AG04449 (cell line): ENCODE measurements around the gene TTK.

Source experiments
- CTCF ChIA-PET: fragments of 350-600 bp; formaldehyde crosslinking; extraction: SDS; loops from one replicate; lab custom pipeline; 2021; ENCODE audit warnings: antibody characterized with exemption; lab: Yijun Ruan, JAX
- POLR2A ChIA-PET: fragments of 400-600, 350-600 bp; formaldehyde crosslinking; extraction: SDS; loops from one replicate; lab custom pipeline; 2020; ENCODE audit warnings: antibody characterized with exemption, inconsistent platforms; lab: Yijun Ruan, JAX
- DNase-seq: peaks from one replicate; pipeline ENCODE4 v3.0.0-alpha.2; 2010; ENCODE audit warnings: low read depth, low spot score
- H3K4me3 ChIP-seq: 2 replicates; pipeline ENCODE4 v1.5.1; 2011; ENCODE audit warnings: low read depth, mild to moderate bottlenecking, control low read depth, low read length
- TF ChIP-seq, protein P1 (sequence below): IDR thresholded peaks from one replicate; pipeline ENCODE4 v1.5.1; 2011; ENCODE audit warnings: mild to moderate bottlenecking, moderate library complexity, low read length, control low read depth, inconsistent platforms; ENCODE audit not compliant: insufficient read depth; ENCODE audit errors: missing control alignments

Gene TTK

DNA sequence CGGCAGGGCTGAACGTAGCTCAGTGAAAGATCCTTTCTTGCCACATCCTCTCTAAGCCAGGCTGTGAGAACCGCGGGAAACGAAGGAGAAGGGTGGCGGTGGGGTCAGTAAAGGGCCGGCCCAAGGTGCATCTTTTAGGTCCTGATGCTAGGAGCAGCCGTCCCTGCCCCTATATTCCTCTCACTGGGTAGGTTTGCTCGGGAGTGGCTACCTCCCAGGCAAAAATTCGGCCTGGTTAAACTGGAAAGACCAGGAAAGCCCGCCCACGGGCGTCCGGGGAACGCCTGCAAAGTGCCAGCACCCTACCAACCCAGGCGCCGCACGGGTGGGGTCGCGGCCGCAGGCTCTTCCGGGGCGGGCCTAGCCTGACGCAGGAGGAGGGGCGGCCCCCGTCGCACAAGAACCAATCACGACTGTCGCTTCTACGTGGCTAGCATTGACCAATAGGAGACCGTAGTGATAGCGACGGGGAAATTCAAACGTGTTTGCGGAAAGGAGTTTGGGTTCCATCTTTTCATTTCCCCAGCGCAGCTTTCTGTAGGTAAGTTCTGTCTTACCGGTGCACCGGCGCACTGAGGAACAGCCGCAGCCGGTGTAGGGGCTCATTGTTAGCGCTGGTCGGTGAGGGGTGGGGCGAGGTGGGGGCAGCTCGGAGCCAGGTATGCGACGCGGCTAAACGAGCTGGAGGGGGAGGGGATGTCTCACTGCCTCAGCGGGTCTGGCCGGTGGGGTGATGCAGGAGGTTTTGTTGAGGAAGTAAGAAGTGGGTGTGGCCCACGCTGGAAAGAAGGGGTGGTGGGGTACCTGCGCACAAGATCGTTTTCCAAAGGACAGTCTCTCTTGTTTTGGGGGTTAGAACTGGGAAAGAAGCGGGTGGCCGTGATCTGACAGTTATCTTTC lies at the start of gene TTK:
Gene TTK (plus strand): TSS at position 477 of the 900 bp plus-strand sequence. CDS start 1,195 bp downstream, outside the sequence.
- POLR2A ChIA-PET = no interaction called here
- CTCF ChIA-PET = interaction anchor here (1.5 to 1.8 kb wide), 2 partner anchors 55 to 136 kb away, joined by 4 to 8 read pairs; no protein-coding TSS in a partner anchor
- peak within 1 kb of the TSS; percentile 94 for H3K4me3 ChIP-seq
- TF ChIP-seq, protein P1, sequence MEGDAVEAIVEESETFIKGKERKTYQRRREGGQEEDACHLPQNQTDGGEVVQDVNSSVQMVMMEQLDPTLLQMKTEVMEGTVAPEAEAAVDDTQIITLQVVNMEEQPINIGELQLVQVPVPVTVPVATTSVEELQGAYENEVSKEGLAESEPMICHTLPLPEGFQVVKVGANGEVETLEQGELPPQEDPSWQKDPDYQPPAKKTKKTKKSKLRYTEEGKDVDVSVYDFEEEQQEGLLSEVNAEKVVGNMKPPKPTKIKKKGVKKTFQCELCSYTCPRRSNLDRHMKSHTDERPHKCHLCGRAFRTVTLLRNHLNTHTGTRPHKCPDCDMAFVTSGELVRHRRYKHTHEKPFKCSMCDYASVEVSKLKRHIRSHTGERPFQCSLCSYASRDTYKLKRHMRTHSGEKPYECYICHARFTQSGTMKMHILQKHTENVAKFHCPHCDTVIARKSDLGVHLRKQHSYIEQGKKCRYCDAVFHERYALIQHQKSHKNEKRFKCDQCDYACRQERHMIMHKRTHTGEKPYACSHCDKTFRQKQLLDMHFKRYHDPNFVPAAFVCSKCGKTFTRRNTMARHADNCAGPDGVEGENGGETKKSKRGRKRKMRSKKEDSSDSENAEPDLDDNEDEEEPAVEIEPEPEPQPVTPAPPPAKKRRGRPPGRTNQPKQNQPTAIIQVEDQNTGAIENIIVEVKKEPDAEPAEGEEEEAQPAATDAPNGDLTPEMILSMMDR = no peak
- peak; percentile 63 for DNase-seq

GRCh38 chr6:79954849-79955248 lies 49.6 kb upstream of the TTK start:
- CTCF ChIA-PET = interaction anchor here (1.5 to 1.7 kb wide), 2 partner anchors 138 to 145 kb away, joined by 3 to 4 read pairs; no protein-coding TSS in a partner anchor
- DNase-seq = no peak
- POLR2A ChIA-PET = no interaction called here
- TF ChIP-seq, protein P1 = no peak
- no peak overlapping the region for H3K4me3 ChIP-seq

- DNase-seq = no peak
- H3K4me3 ChIP-seq = no peak overlapping the region
- CTCF ChIA-PET = interaction anchor here (1.6 kb wide), 1 partner anchor 15 kb away, joined by 8 read pairs; no protein-coding TSS in a partner anchor
- POLR2A ChIA-PET = no interaction called here
- TF ChIP-seq, protein P1 = no peak
Measured at GRCh38 chr6:79964607-79965081, 39.8 kb upstream of the TTK start.

DNA sequence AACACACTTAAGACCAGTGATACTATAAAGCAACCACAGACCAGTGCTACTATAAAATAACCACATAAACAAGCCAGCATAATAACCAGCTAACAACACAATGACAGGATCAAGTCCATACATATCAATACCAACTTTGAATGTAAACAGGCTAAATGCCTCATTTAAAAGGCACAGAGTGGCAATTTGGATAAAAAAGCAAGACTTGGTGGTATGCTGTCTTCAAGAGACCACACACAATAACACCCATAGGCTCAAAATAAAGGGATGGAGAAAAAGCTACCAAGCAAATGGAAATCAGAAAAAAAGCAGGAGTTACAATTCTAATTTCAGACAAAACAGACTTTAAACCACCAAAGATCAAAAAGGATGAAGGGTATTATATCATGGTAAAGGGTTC lies 37.3 kb upstream of the TTK start:
- ChIA-PET CTCF (interaction anchor here (1.8 kb wide), 1 partner anchor 18 kb away, joined by 6 read pairs; no protein-coding TSS in a partner anchor), POLR2A (no interaction called here)
- DNase-seq = no peak
- H3K4me3 ChIP-seq = no peak overlapping the region
- TF ChIP-seq, protein P1 = no peak

GRCh38 chr6:79969784-79970183 lies 34.7 kb upstream of the TTK start:
- TF ChIP-seq, protein P1 = no peak
- H3K4me3 ChIP-seq = no peak overlapping the region
- CTCF ChIA-PET = no interaction called here
- POLR2A ChIA-PET = no interaction called here
- DNase-seq = no peak

DNA sequence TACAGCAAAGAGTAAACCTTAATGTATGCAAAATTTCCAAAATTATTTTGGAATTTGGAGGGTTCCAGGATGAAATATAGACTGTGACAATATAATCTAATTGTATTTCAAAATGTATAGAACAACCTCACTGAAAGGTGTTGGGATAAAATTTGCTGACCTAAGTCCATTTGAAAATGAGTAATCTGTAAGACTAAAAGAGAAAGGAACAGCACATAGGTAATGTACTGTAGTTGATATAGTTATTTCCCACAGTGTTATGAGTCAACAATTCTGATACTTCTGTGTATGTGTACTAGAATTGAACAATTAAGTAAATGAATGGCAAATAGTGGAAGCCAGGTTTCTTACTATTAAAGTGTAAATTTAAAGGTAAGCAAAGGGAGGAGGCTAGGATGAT lies 33.3 kb upstream of the TTK start:
- TF ChIP-seq, protein P1 = no peak
- ChIA-PET CTCF (interaction anchor here (0.6 kb wide), 1 partner anchor 66 kb away, joined by 4 read pairs; no protein-coding TSS in a partner anchor), POLR2A (no interaction called here)
- no peak overlapping the region for H3K4me3 ChIP-seq
- no peak for DNase-seq
